ENCODE measurements around the gene TMEM119. TPM values are rescaled to one million over a fixed set of nuclear protein-coding genes. Genes with fewer than 3 reads are reported as not detected.

The TMEM119 gene
- total RNA-seq, 2 experiments from 2014 or later = 0.10 to 0.24 TPM

- ChIA-PET POLR2A (no interaction called here), CTCF (interaction anchor here (1.0 to 1.8 kb wide), 2 partner anchors 12 to 36 kb away, joined by 3 to 7 read pairs; no protein-coding TSS in a partner anchor)
- no peak overlapping the region for H3K27ac Mint-ChIP-seq
- no peaks in the 10 kb centered on the region for H3K9me3 Mint-ChIP-seq
- H3K27me3 Mint-ChIP-seq = peaks cover 3% of the 10 kb centered on the region
- DNase-seq = no peak
- intact Hi-C loops (cut with micrococcal nuclease) = no loop called here
- no peaks in the 10 kb centered on the region for H3K36me3 Mint-ChIP-seq
- peak overlapping the region; percentile 28 for H3K4me3 Mint-ChIP-seq
- no peaks in the 10 kb centered on the region for H3K4me1 Mint-ChIP-seq (ENCODE audit: low read depth)
Measured at GRCh38 chr12:108605000-108605689, 7.3 kb upstream of the TMEM119 start.

GRCh38 chr12:108604208-108604941 lies 6.5 kb upstream of the TMEM119 start:
- peaks cover 3% of the 10 kb centered on the region for H3K27me3 Mint-ChIP-seq
- intact Hi-C loops (cut with micrococcal nuclease) = no loop called here
- no peaks in the 10 kb centered on the region for H3K36me3 Mint-ChIP-seq
- CTCF ChIA-PET = interaction anchor here (1.0 to 1.8 kb wide), 2 partner anchors 13 to 36 kb away, joined by 3 to 7 read pairs; no protein-coding TSS in a partner anchor
- no peak overlapping the region for H3K4me3 Mint-ChIP-seq
- H3K4me1 Mint-ChIP-seq (ENCODE audit: low read depth) = no peaks in the 10 kb centered on the region
- DNase-seq = no peak
- POLR2A ChIA-PET = no interaction called here
- H3K9me3 Mint-ChIP-seq = no peaks in the 10 kb centered on the region
- no peak overlapping the region for H3K27ac Mint-ChIP-seq

GRCh38 chr12:108603743-108604142 lies 5.9 kb upstream of the TMEM119 start:
- intact Hi-C loops (cut with micrococcal nuclease) = no loop called here
- DNase-seq = no peak
- ChIA-PET CTCF (interaction anchor here (1.8 kb wide), 1 partner anchor 14 kb away, joined by 7 read pairs; no protein-coding TSS in a partner anchor), POLR2A (no interaction called here)
- Mint-ChIP-seq H3K27me3 (peaks cover 3% of the 10 kb centered on the region), H3K4me1 (ENCODE audit: low read depth) (no peaks in the 10 kb centered on the region), H3K4me3 (no peak overlapping the region), H3K36me3 (no peaks in the 10 kb centered on the region), H3K27ac (no peak overlapping the region), H3K9me3 (no peaks in the 10 kb centered on the region)

GRCh38 chr12:108602976-108603704 lies 5.3 kb upstream of the TMEM119 start:
- peaks cover 3% of the 10 kb centered on the region for H3K27me3 Mint-ChIP-seq
- H3K4me3 Mint-ChIP-seq = no peak overlapping the region
- intact Hi-C loops (cut with micrococcal nuclease) = no loop called here
- POLR2A ChIA-PET = interaction anchor here (0.6 kb wide), 1 partner anchor 18 kb away, joined by 4 read pairs; no protein-coding TSS in a partner anchor
- no peaks in the 10 kb centered on the region for H3K36me3 Mint-ChIP-seq
- CTCF ChIA-PET = interaction anchor here (0.5 to 1.8 kb wide), 2 partner anchors 14 to 1175 kb away, joined by 3 to 7 read pairs; no protein-coding TSS in a partner anchor
- DNase-seq = no peak
- no peak overlapping the region for H3K27ac Mint-ChIP-seq
- H3K4me1 Mint-ChIP-seq (ENCODE audit: low read depth) = no peaks in the 10 kb centered on the region
- no peaks in the 10 kb centered on the region for H3K9me3 Mint-ChIP-seq

- no peak for DNase-seq
- intact Hi-C loops (cut with micrococcal nuclease) = no loop called here
- Mint-ChIP-seq H3K4me1 (ENCODE audit: low read depth) (no peaks in the 10 kb centered on the region), H3K9me3 (no peaks in the 10 kb centered on the region), H3K36me3 (no peaks in the 10 kb centered on the region), H3K27me3 (peaks cover 3% of the 10 kb centered on the region), H3K27ac (no peak overlapping the region), H3K4me3 (no peak overlapping the region)
- POLR2A ChIA-PET = no interaction called here
- CTCF ChIA-PET = interaction anchor here (0.5 kb wide), 1 partner anchor 1176 kb away, joined by 3 read pairs; no protein-coding TSS in a partner anchor
Measured at GRCh38 chr12:108602209-108602705, 4.4 kb upstream of the TMEM119 start.

- peaks cover 3% of the 10 kb centered on the region for H3K27me3 Mint-ChIP-seq
- intact Hi-C loops (cut with micrococcal nuclease) = no loop called here
- CTCF ChIA-PET = interaction anchor here (0.9 to 1.7 kb wide), 2 partner anchors 17 to 37 kb away, joined by 3 to 11 read pairs; no protein-coding TSS in a partner anchor
- POLR2A ChIA-PET = interaction anchor here (0.6 to 0.7 kb wide), 2 partner anchors 19 to 359 kb away, joined by 3 read pairs; no protein-coding TSS in a partner anchor
- H3K4me1 Mint-ChIP-seq (ENCODE audit: low read depth) = no peaks in the 10 kb centered on the region
- no peaks in the 10 kb centered on the region for H3K36me3 Mint-ChIP-seq
- no peaks in the 10 kb centered on the region for H3K9me3 Mint-ChIP-seq
- no peak overlapping the region for H3K27ac Mint-ChIP-seq
- no peak overlapping the region for H3K4me3 Mint-ChIP-seq
- no peak for DNase-seq
Measured at GRCh38 chr12:108600702-108601007, 2.8 kb upstream of the TMEM119 start.

GRCh38 chr12:108599948-108600701 lies 2.2 kb upstream of the TMEM119 start:
- Mint-ChIP-seq H3K9me3 (no peaks in the 10 kb centered on the region), H3K4me1 (ENCODE audit: low read depth) (no peaks in the 10 kb centered on the region), H3K27ac (no peak overlapping the region), H3K27me3 (no peaks in the 10 kb centered on the region), H3K36me3 (no peaks in the 10 kb centered on the region), H3K4me3 (no peak overlapping the region)
- intact Hi-C loops (cut with micrococcal nuclease) = no loop called here
- CTCF ChIA-PET = interaction anchor here (0.6 to 1.7 kb wide), 3 partner anchors 18 to 36 kb away, joined by 3 to 11 read pairs (median 4); no protein-coding TSS in a partner anchor
- POLR2A ChIA-PET = interaction anchor here (0.7 kb wide), 1 partner anchor 20 kb away, joined by 3 read pairs; no protein-coding TSS in a partner anchor
- no peak for DNase-seq

GRCh38 chr12:108599541-108599940 lies 1.7 kb upstream of the TMEM119 start:
- ChIA-PET POLR2A (no interaction called here), CTCF (interaction anchor here (1.7 kb wide), 1 partner anchor 18 kb away, joined by 11 read pairs; no protein-coding TSS in a partner anchor)
- no peaks in the 10 kb centered on the region for H3K4me1 Mint-ChIP-seq (ENCODE audit: low read depth)
- no peaks in the 10 kb centered on the region for H3K9me3 Mint-ChIP-seq
- H3K27ac Mint-ChIP-seq = no peak overlapping the region
- intact Hi-C loops (cut with micrococcal nuclease) = no loop called here
- no peaks in the 10 kb centered on the region for H3K36me3 Mint-ChIP-seq
- no peaks in the 10 kb centered on the region for H3K27me3 Mint-ChIP-seq
- H3K4me3 Mint-ChIP-seq = no peak overlapping the region
- DNase-seq = no peak

- ChIA-PET POLR2A (no interaction called here), CTCF (interaction anchor here (1.0 kb wide), 1 partner anchor 19 kb away, joined by 3 read pairs; no protein-coding TSS in a partner anchor)
- DNase-seq = no peak
- intact Hi-C loops (cut with micrococcal nuclease) = no loop called here
- Mint-ChIP-seq H3K27me3 (no peaks in the 10 kb centered on the region), H3K36me3 (no peaks in the 10 kb centered on the region), H3K27ac (no peak overlapping the region), H3K4me1 (ENCODE audit: low read depth) (no peaks in the 10 kb centered on the region), H3K9me3 (no peaks in the 10 kb centered on the region), H3K4me3 (no peak overlapping the region)
Measured at GRCh38 chr12:108598553-108599250, 818 bp upstream of the TMEM119 start.

GRCh38 chr12:108596854-108597558 lies 878 bp downstream of the TMEM119 start:
- intact Hi-C loops (cut with micrococcal nuclease) = no loop called here
- Mint-ChIP-seq H3K36me3 (no peaks in the 10 kb centered on the region), H3K4me3 (no peak overlapping the region), H3K27me3 (no peaks in the 10 kb centered on the region), H3K9me3 (no peaks in the 10 kb centered on the region), H3K4me1 (ENCODE audit: low read depth) (no peaks in the 10 kb centered on the region), H3K27ac (no peak overlapping the region)
- no peak for DNase-seq
- ChIA-PET CTCF (no interaction called here), POLR2A (no interaction called here)

Measured in activated CD4-positive, alpha-beta memory T cell treated with anti-CD3 and anti-CD28 coated beads for 36 hours (primary cell).